HEK293T (cell line): Measurements from ENCODE around the gene ARHGAP10.

ENCODE experiments used
- ARNT ChIP-seq: fragments of 450-650 bp; IDR thresholded peaks from 2 replicates; pipeline ENCODE4 v1.6.1; 2017; ENCODE audit warnings: mild to moderate bottlenecking
- CTBP1 ChIP-seq: fragments of 450-650 bp; IDR thresholded peaks from 2 replicates; pipeline ENCODE4 v1.6.1; 2016; ENCODE audit warnings: borderline replicate concordance
- FOXM1 ChIP-seq: fragments of 450-650 bp; IDR thresholded peaks from 2 replicates; pipeline ENCODE4 v1.6.1; 2017; ENCODE audit warnings: mild to moderate bottlenecking, borderline replicate concordance
- L3MBTL2 ChIP-seq: fragments of 450-650 bp; conservative IDR thresholded peaks from 2 replicates; pipeline ENCODE4 v1.6.1; 2016; ENCODE audit warnings: mild to moderate bottlenecking
- NFRKB ChIP-seq: fragments of 450-650 bp; IDR thresholded peaks from 2 replicates; pipeline ENCODE4 v1.6.1; 2016; ENCODE audit warnings: mild to moderate bottlenecking, moderate library complexity

GRCh38 chr4:147855571-147856009, 123.7 kb downstream of the ARHGAP10 start:
- TF ChIP-seq NFRKB = no peak
- TF ChIP-seq FOXM1 = no peak
- TF ChIP-seq ARNT = no peak
- TF ChIP-seq L3MBTL2 = no peak
- no peak for TF ChIP-seq CTBP1
